ENCODE data around the gene TET1.
"Not testable (repeated sequence)": the region's sequence is repeated elsewhere in the genome, so short reads cannot be mapped to it uniquely, and the experiment has no call there.

DNA sequence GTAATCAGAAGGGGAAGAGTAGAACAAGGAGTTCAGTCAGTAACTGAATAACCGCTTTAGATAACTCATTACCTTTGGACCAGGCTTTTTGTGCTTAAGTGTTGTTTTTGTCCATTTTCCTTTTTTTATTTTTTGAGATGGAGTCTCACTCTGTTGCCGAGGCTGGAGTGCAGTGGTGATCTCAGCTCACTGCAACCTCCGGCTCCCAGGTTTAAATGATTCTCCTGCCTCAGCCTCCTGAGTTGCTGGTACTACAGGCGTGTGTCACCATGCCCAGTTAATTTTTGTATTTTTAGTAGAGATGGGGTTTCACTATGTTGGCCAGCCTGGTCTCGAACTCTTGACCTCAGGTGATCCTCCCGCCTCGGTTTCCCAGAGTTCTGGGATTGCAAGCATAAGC is 175.6 kb downstream of the TET1 start:
- TF ChIP-seq ZFP30 (CRISPR knock-in tag; IDR thresholded peaks at IDR 0.05); ARNTL (CRISPR knock-in tag; IDR thresholded peaks at IDR 0.05; ENCODE audit: borderline replicate concordance, low read depth); ZC3H10 (CRISPR knock-in tag; IDR thresholded peaks at IDR 0.05); SNAI2 (CRISPR knock-in tag; IDR thresholded peaks at IDR 0.05); ZNF8 (CRISPR knock-in tag; IDR thresholded peaks at IDR 0.05): not testable (repeated sequence)
- TF ChIP-seq, protein P1, sequence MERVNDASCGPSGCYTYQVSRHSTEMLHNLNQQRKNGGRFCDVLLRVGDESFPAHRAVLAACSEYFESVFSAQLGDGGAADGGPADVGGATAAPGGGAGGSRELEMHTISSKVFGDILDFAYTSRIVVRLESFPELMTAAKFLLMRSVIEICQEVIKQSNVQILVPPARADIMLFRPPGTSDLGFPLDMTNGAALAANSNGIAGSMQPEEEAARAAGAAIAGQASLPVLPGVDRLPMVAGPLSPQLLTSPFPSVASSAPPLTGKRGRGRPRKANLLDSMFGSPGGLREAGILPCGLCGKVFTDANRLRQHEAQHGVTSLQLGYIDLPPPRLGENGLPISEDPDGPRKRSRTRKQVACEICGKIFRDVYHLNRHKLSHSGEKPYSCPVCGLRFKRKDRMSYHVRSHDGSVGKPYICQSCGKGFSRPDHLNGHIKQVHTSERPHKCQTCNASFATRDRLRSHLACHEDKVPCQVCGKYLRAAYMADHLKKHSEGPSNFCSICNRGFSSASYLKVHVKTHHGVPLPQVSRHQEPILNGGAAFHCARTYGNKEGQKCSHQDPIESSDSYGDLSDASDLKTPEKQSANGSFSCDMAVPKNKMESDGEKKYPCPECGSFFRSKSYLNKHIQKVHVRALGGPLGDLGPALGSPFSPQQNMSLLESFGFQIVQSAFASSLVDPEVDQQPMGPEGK (CRISPR knock-in tag; IDR thresholded peaks at IDR 0.05; ENCODE audit: borderline replicate concordance): not testable (repeated sequence)
